ENCODE data around the gene CCDC91.

The CCDC91 gene

DNA sequence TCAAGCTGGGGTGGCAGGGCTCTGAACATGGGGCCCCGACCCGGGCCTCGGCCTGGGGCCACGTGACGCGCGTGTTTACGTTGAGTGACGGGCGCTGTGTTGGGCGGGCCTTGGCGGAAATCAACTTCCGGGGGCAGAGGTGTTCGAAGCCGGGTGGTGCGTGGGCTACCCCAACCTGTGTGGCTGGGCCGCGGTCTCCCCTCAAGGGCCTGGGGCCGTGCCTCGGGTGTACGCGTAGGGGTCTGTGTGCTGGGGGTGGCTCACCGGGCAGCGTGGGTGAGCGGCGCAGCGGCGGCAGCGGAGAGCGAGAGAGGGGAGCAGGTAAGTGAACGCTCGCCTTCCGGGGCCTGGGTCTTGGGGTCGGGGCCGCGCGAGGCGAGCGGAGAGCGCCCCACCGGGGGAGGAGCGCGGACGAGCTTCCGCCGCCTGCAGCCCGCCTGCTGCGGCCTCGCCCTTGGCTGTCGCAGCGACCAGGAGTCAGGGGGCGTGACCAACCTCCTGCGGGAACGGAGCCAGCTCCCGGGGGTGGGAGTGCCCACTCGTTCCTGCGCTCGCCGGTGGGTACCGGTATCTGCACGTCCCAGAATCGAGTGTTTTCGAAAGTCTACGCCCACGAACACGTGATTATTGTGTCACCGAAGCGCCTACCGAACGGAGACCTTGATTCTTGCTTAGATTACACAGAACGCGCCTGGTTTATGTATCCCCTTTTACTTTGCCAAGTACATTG is at the start of gene CCDC91:
CCDC91 (plus strand) TSS at position 136 of the 730 bp plus-strand sequence. CDS start 66,760 bp downstream, outside the sequence.
- peak; percentile 91 for DNase-seq

DNA sequence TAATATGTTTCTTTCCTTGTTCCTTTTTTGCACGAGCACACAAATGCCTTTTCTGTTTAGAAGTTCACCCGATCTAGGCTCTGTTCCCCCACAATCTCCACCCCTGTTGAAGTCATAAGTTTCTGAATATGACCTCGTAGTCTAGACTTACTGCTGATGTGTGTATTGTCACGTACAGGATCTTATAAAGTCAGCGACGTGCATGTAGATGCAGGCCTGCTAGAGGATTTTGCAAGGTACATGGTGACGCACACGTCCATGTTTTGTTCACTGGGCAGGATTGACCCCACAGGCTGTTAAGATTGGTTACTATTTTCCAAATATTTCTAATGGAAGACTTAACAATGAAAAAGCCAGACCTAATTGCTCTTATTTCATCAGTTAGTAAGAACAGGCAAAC is 46.2 kb upstream of the CCDC91 start:
- no peak for DNase-seq

GRCh38 chr12:28144532-28144931 is 45.7 kb upstream of the CCDC91 start:
- DNase-seq, result no peak

GRCh38 chr12:28145216-28145615 is 45.0 kb upstream of the CCDC91 start:
- DNase-seq, result no peak

DNA sequence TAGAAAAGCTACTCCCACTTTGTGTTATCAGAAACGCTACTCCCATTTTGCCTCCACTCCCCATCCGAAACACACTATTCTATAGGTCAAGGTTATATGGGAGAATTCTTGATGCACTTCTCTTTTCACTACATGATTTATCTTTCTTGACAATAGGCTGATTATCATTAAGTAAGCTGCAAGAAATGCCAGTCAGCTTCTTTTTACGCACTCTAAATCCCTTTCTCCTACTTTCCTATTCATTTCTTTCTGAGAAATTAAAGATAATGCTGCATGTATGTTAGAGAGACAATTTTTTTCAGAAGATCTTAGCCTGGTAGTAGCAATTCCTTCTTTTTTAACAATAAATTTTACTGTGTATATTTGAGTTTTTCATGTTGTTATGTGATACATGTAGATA is 41.0 kb upstream of the CCDC91 start:
- DNase-seq, result no peak

DNA sequence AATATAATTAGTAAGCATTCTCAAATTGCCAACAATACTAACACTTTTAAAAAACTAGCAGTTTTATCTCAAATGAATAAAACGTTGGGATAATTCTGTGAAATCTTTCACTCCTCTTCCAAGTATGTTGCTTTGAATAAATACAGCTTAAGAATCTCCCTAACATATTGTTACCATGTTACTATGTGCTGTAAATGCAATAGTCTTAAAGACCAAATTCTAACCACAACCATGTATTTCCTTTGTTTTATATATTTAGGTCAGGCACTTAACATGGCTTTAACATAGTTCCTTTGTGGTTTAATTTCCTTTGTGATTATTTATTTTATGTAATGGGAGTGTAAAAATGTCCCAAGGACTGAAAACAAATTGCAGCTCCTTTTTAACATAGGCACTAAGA is 33.9 kb upstream of the CCDC91 start:
- DNase-seq, result no peak

DNA sequence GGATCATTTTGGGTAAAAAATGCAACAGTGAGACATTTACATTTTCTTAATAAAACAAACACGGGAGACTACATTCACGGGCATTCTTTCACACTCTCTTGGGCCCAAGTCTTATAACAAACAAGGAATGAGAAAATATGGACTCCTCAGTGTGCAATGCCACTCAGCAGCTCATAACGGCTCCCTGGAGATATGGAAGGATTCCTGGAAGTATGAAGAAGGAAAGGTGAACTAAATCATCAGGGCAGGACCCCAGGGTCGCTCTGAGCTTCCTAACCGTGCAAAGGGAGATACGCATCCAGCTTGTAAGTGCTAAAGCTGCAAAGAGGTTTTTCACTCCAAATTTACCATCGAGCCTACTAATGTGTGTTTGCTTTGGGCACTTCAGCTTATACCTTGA is 33.5 kb upstream of the CCDC91 start:
- no peak for DNase-seq

DNA sequence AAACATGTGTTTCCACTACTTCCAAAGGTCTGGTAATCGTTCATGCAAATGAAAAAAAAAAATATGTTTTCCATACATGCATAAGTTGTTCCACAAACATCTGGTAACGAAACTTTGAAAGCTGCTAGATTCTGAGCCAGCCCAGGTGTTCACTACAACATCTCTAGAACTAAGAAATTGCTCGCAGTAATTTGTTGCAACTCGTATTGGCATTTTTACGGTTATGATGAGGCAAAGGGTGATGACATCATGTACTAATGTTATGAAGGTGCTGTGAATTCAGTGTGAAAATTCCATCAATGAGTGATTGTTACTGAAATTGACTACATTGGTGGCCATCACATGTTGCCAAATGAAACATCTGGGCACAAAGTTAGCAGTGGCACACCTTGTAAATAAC is 31.9 kb upstream of the CCDC91 start:
- no peak for DNase-seq

DNA sequence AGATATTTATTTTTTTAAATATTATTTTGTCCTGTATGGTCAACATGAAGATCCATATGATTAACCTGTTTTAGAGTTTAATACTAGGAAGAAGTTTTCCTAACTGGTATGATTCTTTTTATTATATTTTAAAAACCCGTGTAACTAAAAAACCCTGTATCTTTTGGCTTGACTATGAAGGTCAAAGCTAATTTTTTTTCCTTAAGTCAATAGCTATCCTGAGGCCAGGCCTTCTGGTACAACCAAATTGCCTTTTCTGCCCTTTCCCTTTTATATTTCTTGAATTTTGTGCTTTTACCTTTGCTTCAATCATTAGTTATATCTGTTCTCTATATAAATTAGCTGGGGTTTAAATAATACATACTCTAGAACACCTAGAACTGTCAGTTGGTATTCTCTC is 30.6 kb upstream of the CCDC91 start:
- no peak for DNase-seq

DNA sequence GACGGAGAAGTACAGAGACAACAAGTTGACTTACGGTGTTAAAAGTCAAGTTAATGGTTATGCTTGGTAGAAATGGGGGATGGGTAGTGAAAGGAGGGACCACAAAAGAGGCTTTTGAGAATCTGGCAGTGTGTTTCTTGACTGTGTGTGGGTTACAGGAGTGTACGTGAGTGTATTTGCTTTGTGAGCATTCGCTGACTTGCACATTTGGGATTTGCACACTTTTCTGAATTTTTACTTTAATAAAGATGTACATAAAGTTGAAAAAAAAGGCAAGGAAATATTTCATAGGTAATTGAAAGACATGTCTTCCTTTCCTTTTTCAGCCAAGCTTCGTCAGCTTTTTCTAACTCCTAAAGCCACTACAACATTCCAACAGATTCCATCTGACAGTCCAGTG is 28.6 kb upstream of the CCDC91 start:
- DNase-seq, result no peak

DNA sequence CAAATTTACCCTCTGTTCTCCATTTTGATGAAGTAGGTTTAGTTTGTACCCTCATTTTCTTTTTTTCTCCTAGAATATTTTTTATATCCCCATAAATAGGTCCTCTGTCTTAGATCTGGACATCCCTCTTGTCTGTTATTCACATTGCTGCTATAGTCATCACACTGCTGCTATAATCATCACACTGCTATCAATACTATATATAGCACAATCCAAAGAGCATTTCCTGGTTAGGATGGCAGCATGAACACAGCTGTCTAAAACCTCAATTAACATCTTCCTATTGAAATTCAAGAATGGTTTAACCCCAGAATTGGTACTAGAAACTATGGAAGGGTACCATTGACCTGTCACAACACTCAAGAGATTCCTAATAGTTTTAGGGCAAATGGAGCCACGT is 27.6 kb upstream of the CCDC91 start:
- DNase-seq, result no peak

GRCh38 chr12:28164644-28165275 is 25.5 kb upstream of the CCDC91 start:
- no peak for DNase-seq

GRCh38 chr12:28167981-28168485 is 22.2 kb upstream of the CCDC91 start:
- DNase-seq, result no peak

DNA sequence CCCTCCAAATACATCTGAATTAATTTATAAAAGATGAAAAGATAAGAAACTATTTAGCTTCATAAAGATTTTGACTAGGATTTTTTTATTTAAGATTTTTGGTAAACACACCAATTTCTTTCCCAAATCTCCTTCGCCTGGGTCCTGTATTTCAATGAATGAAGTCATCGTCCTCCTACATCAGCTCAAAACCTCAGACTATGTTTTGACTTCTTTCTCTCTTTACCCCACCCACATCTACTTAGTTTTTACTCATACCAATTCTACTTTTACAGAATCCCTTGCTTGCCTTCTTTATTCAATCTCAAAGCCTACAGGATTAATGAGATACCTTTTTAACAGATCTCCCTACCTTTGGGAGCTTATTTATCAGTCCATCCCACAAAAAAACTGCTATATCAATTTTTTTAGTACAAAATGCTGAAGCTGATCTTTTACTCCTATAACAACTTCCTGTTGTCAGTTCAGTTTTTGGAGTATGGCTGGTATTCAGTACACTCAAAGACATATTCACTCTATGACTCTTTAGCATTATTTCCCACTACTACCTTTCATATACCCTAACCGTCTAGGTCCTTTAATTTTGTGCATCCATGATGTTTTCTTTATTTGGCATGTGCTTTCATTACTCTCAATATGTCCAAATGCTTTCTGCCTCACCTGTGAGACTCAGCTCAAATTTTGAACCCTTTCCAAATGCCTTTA is 18.7 kb upstream of the CCDC91 start:
- no peak for DNase-seq

- DNase-seq, result no peak
These were observed 17.7 kb upstream of the CCDC91 start for GRCh38 chr12:28172434-28173030.

DNA sequence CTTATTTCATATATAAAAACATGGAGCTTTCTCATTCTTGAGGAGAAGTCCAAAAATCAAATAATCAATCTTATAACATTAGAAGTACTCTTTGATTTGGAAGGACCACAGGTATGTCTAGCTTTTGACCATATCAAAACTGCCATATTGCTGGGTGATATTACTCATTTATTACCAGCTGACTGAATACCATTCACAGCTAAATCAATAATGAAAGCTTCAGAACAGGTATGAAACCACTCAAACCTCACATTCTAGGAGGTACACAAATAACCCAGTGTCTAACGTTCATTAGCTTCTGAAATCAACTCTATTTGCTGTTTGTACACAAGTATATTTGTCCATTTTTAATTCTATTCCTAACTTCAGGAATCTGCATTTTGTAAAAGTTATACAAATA is 16.8 kb upstream of the CCDC91 start:
- no peak for DNase-seq

DNA sequence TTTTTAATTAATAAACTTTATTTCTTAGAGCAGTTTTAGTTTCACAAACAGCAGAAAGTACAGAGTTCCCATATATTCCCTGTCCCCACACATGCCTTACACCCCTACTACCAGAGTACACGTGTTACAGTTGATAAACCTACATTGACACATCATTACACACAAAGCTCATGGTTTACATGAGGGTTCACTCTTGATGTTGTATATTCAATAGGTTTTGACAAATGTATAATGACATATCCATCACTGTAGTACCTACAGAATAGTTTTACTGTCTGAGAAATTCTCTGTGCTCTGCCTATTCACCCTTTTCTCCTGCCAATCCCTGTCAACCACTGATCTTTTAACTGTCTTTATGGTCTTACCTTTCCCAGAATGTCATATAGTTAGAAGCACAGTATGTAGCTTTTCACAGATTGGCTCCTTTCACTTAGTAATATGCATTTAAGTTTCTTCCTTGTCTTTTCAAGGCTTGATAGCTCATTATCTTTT is 15.1 kb upstream of the CCDC91 start:
- no peak for DNase-seq

DNA sequence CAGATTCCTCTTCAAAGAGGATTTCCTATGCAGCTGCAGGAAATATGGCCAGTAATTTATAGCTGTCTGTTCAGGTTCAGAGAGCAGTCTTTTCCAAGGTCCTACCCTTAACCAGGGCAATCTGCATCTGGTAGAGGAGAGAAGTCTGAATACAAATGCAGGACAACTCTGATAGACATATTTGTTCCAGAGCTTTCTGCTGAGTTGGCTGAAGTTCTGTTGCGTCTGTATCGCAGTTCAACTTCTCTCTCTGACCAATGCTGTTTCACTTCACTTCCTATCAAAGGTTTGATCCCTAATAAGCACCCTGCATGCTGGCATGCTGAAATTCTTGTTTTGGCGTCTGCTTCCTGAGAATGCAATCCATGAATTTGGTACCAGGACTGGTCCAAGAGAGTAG is 14.0 kb upstream of the CCDC91 start:
- DNase-seq, result no peak

DNA sequence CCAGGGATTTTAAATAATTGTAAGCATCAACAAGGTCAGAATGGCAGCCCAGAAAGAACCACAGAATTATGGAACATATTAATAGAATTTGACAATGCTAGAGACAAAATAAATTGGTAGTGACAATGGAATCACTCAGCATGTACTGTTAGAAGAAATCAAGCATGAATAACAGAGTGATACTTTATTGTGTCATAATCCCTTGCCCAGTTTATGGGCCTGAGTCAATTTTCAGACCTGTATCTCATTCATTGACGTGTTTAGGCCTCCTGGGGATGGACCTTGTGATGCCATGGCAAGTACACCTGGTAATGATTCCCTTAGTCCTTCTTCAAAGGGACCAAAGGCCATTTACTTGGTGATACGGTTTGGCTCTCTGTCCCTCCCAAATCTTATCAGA is 12.8 kb upstream of the CCDC91 start:
- no peak for DNase-seq

DNA sequence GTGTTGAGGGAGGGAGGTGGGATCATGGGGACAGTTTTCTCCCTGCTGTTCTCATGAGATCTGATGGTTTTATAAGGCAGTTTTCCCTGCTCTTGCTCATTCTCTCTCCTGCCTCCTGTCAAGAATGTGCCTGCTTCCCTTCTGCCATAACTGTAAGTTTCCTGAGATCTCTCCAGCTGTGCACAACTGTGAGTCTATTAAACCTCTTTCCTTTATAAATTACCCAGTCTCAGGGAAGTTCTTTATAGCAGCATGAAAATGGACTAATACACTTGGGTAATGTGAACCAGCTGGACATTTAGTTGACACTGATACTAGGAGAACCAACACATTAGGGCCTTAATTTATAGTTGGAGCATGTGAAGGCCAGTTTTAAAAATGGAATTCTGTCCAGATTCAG is 12.4 kb upstream of the CCDC91 start:
- DNase-seq, result no peak

DNA sequence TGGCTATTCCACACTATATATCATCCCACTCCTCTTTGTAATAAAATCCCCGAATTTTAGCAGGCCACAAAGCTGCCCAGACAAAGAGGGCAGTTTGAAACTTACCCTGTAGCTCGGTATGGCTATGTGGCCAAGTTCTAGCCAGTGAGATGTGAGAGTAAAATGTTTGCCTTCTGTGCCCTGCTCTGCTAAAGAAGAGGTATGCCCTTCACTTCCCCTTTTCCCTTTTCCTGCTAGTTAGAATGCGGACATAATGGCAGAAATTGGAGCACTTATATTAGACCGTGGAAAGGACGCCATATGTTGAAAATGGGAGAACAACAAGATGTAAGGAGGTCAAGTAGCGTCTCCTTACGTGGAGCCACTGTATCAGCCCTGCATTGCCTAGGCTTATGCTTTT is 11.5 kb upstream of the CCDC91 start:
- DNase-seq, result no peak

DNA sequence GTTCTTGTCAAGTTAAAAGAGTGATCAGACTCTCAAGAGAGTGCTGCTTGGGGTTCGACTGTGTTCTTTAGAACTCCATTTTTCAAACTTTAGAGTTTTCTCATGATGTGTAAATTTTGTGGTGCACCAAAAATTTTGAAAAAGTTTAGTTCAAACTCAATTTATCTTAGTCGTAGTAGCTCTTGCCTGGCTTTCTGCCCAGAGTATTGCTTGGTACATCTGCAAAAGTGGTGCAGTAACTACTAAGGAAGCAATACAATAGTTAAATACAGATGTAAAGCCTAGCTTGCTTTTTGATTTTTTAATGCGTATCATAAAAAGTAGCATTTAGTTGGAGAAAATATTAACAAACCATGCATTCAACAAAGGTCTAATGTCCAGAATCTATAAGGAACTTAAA is 9.5 kb upstream of the CCDC91 start:
- DNase-seq, result no peak

GRCh38 chr12:28184375-28184774 is 5.9 kb upstream of the CCDC91 start:
- no peak for DNase-seq
